GM10248 (cell line): Measurements from ENCODE around the gene KCNH1.

Experiments used
- CTCF ChIA-PET: fragments of 300-600 bp; sonication (Branson Sonifier 250); formaldehyde crosslinking; extraction: SDS; loops from one replicate; lab custom pipeline; 2021; ENCODE audit warnings: antibody characterized with exemption; lab: Yijun Ruan, JAX
- POLR2A ChIA-PET: fragments of 350-650 bp; sonication (Branson Sonifier 250); formaldehyde crosslinking; extraction: SDS; loops from one replicate; lab custom pipeline; 2020; ENCODE audit warnings: antibody characterized with exemption; lab: Yijun Ruan, JAX
- DNase-seq: peaks from one replicate; pipeline ENCODE4 v3.0.0; 2012; ENCODE audit errors: extremely low spot score
- TF ChIP-seq, protein P1 (sequence below): IDR thresholded peaks from 2 replicates; pipeline ENCODE4 v1.5.1; 2012; ENCODE audit warnings: mild to moderate bottlenecking, low read depth; ENCODE audit errors: extremely low read depth, missing control alignments, control extremely low read depth

Gene KCNH1

GRCh38 chr1:210800756-210801155 lies 333.2 kb downstream of the KCNH1 start:
- CTCF ChIA-PET: no interaction called here

GRCh38 chr1:210800301-210800700 lies 333.6 kb downstream of the KCNH1 start:
- no peak for DNase-seq

More at GRCh38 chr1:210800756-210801155, 333.2 kb downstream of the KCNH1 start:
- no peak for DNase-seq
- TF ChIP-seq, protein P1, sequence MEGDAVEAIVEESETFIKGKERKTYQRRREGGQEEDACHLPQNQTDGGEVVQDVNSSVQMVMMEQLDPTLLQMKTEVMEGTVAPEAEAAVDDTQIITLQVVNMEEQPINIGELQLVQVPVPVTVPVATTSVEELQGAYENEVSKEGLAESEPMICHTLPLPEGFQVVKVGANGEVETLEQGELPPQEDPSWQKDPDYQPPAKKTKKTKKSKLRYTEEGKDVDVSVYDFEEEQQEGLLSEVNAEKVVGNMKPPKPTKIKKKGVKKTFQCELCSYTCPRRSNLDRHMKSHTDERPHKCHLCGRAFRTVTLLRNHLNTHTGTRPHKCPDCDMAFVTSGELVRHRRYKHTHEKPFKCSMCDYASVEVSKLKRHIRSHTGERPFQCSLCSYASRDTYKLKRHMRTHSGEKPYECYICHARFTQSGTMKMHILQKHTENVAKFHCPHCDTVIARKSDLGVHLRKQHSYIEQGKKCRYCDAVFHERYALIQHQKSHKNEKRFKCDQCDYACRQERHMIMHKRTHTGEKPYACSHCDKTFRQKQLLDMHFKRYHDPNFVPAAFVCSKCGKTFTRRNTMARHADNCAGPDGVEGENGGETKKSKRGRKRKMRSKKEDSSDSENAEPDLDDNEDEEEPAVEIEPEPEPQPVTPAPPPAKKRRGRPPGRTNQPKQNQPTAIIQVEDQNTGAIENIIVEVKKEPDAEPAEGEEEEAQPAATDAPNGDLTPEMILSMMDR: no peak
- POLR2A ChIA-PET: no interaction called here

GRCh38 chr1:210797422-210797821 lies 336.5 kb downstream of the KCNH1 start:
- POLR2A ChIA-PET: no interaction called here
- DNase-seq: no peak
- CTCF ChIA-PET: interaction anchor here (1.5 kb wide), 1 partner anchor 16 kb away, joined by 3 read pairs; no protein-coding TSS in a partner anchor
- TF ChIP-seq, protein P1: no peak

More at GRCh38 chr1:210800301-210800700, 333.6 kb downstream of the KCNH1 start:
- CTCF ChIA-PET: no interaction called here
- TF ChIP-seq, protein P1: no peak
- POLR2A ChIA-PET: no interaction called here

GRCh38 chr1:210796421-210796820 lies 337.5 kb downstream of the KCNH1 start:
- no peak for DNase-seq
- TF ChIP-seq, protein P1: no peak
- CTCF ChIA-PET: no interaction called here
- POLR2A ChIA-PET: no interaction called here

GRCh38 chr1:210794445-210794844 lies 339.5 kb downstream of the KCNH1 start:
- ChIA-PET CTCF (interaction anchor here (1.4 kb wide), 1 partner anchor 17 kb away, joined by 3 read pairs; no protein-coding TSS in a partner anchor), POLR2A (no interaction called here)
- no peak for DNase-seq
- TF ChIP-seq, protein P1: no peak

GRCh38 chr1:210792250-210793102 lies 341.5 kb downstream of the KCNH1 start:
- TF ChIP-seq, protein P1: no peak
- CTCF ChIA-PET: no interaction called here
- POLR2A ChIA-PET: no interaction called here

More at GRCh38 chr1:210792250-210793102, 341.5 kb downstream of the KCNH1 start:
- DNase-seq: no peak
